Lung (tissue), 12 donors: ENCODE measurements around the gene TRERF1. TPM values are rescaled to one million over a fixed set of nuclear protein-coding genes. Genes with fewer than 3 reads are reported as not detected.

Source experiments
- ATAC-seq: fragments of 200-7000 bp; cut with Tn5 transposase; one replicate; pipeline ENCODE4 v1.9.1; 2020; ENCODE audit warnings: moderate number of reproducible peaks; ENCODE audit not compliant: insufficient read depth, low FRiP score
- DNase-seq, 3 donors: peaks; one replicate each; pipeline ENCODE4 v3.0.0-alpha.2; 2013 to 2017
- H3K27ac ChIP-seq, 2 donors: one replicate each; pipeline ENCODE4 v1.5.1; 2013; ENCODE audit warnings: mild to moderate bottlenecking in 2 of 2, moderate library complexity in 2 of 2, control low read depth in 1 of 2, inconsistent platforms in 1 of 2, low read depth in 1 of 2, low read length in 1 of 2
- H3K27me3 ChIP-seq, 3 donors: one replicate each; pipeline ENCODE4 v1.5.1; 2013; ENCODE audit warnings: low read length in 2 of 3; ENCODE audit not compliant: control insufficient read depth in 3 of 3, insufficient read depth in 3 of 3
- H3K36me3 ChIP-seq, 4 donors: one replicate each; pipeline ENCODE4 v1.5.1; 2013; ENCODE audit warnings: low read length in 4 of 4, mild to moderate bottlenecking in 1 of 4, moderate library complexity in 1 of 4; ENCODE audit not compliant: control insufficient read depth in 4 of 4, insufficient read depth in 4 of 4
- H3K4me1 ChIP-seq, 5 donors: one replicate each; pipeline ENCODE4 v1.5.1; 2013; ENCODE audit warnings: low read length in 5 of 5, mild to moderate bottlenecking in 2 of 5, moderate library complexity in 1 of 5; ENCODE audit not compliant: control insufficient read depth in 5 of 5, insufficient read depth in 5 of 5
- H3K4me3 ChIP-seq: one replicate; pipeline ENCODE4 v1.5.1; 2013; ENCODE audit warnings: mild to moderate bottlenecking, control low read depth, moderate library complexity
- H3K9ac ChIP-seq, 2 donors: one replicate each; pipeline ENCODE4 v1.5.1; 2013; ENCODE audit warnings: low read length in 2 of 2, control low read depth in 1 of 2; ENCODE audit not compliant: insufficient read depth in 1 of 2
- H3K9me3 ChIP-seq, 4 donors: one replicate each; pipeline ENCODE4 v1.5.1; 2013; ENCODE audit warnings: low read length in 3 of 4, mild to moderate bottlenecking in 1 of 4, moderate library complexity in 1 of 4; ENCODE audit not compliant: control insufficient read depth in 4 of 4, insufficient read depth in 3 of 4
- CTCF ChIP-seq: IDR thresholded peaks from 2 replicates; pipeline ENCODE4 v1.5.1; 2012; ENCODE audit warnings: mild to moderate bottlenecking; ENCODE audit errors: control extremely low read depth, extremely low read depth
- WGBS, 2 donors: extraction: QIAGEN DNeasy Blood & Tissue Kit; methylation state at CpG; one replicate each; pipeline ENCODE4 v1.1.7; 2013; 5-methylcytosine and 5-hydroxymethylcytosine counted together
- polyA plus RNA-seq, 2 donors: library from polyadenylated mRNA; stranded (reverse); fragments of 200-250 nt; gene quantifications; one replicate each; pipeline ENCODE4 v1.2.1, GENCODE V29; 2013
- total RNA-seq, 2 donors: library from RNA; depleted of rRNA in 1 of 2; stranded (reverse); fragments of >200 nt in 1 of 2; gene quantifications; one replicate each; pipeline ENCODE4 v1.2.1, GENCODE V29; 2014 to 2021
- donor health status: control.
- donor health status: control.
- donor health status: Bipolar disorder and iron deficiency.
- donor health status: healthy.
- donor health status: DM: yes; HTN: yes; CAD: no.

The TRERF1 gene
- total and polyA plus RNA-seq, 4 donors: 1.2 to 10.4 (median 3.3) TPM

GRCh38 chr6:42302411-42302810 is 149.3 kb downstream of the TRERF1 start:
- ATAC-seq: no peak
- Histone ChIP-seq H3K36me3 (peaks cover 0 to 6% (median 2%) of the 10 kb centered on the region in 4 donors), H3K9ac (peak overlapping the region in 1 of 2 donors; percentile 78), H3K27ac (no peak overlapping the region), H3K4me1 (peaks cover 0 to 46% (median 23%) of the 10 kb centered on the region in 5 donors), H3K27me3 (no peaks in the 10 kb centered on the region), H3K9me3 (no peaks in the 10 kb centered on the region), H3K4me3 (no peak overlapping the region)
- WGBS, 2 donors: 74 to 90% methylated on average over 3 of the region's 3 CpGs
- no peak for TF ChIP-seq CTCF
- peak in 2 of 3 donors; percentile 88 to 93 for DNase-seq

DNA sequence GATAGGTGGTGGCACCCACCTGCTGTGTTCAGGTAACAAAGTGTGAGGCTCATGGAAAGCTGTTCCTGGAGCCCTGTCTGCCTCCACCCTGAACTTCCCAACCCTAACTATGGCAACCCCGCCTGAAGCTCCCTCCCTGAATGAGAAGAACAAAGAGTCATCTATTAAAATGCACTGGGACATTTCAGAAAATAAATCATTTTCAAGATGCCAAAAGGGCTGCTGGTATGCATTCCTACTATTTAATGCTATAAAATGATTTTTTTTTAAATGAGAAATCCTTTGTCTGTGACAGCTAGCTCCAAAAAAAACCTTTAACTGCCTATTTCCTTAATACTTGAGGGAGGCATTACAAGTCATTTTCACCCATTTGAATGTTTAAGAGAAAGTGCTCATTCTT is 149.7 kb downstream of the TRERF1 start:
- ATAC-seq (no peak), DNase-seq (no peak)
- TF ChIP-seq CTCF: no peak
- Histone ChIP-seq H3K27ac (no peak overlapping the region), H3K36me3 (peaks cover 0 to 6% (median 2%) of the 10 kb centered on the region in 4 donors), H3K27me3 (no peaks in the 10 kb centered on the region), H3K4me1 (peaks cover 0 to 50% (median 23%) of the 10 kb centered on the region in 5 donors), H3K4me3 (no peak overlapping the region), H3K9ac (peak overlapping the region in 1 of 2 donors; percentile 78), H3K9me3 (no peaks in the 10 kb centered on the region)
- WGBS, 2 donors: 84 to 88% methylated on average over 1 of the region's 1 CpG

DNA sequence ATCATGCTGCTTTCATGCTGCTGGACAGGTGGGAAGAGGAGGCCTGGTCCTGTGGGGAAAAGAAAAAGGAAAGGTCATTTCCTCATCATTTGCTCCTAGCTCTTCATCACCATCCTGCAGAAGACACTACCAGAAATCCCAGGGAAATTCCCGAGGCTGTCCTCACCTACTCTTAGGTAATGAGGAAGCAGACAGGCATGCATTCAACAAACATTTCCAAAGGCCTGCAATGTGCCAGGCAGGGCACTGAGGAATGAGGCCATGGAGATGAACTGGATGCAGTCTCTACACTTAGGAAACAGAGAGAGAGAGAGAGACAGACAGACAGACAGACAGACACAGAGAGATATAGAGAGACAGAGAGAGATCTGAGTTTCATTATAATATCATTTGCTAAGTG is 151.0 kb downstream of the TRERF1 start:
- H3K9ac ChIP-seq: no peak overlapping the region
- H3K9me3 ChIP-seq: no peaks in the 10 kb centered on the region
- H3K27ac ChIP-seq: no peak overlapping the region
- no peak for ATAC-seq
- H3K27me3 ChIP-seq: no peaks in the 10 kb centered on the region
- no peak for TF ChIP-seq CTCF
- no peak overlapping the region for H3K4me3 ChIP-seq
- H3K36me3 ChIP-seq: peaks cover 0 to 6% (median 2%) of the 10 kb centered on the region in 4 donors
- peaks cover 0 to 51% (median 23%) of the 10 kb centered on the region in 5 donors for H3K4me1 ChIP-seq
- whole genome bisulfite sequencing, 2 donors: 67 to 85% methylated on average over 1 of the region's 1 CpG
- DNase-seq: no peak

GRCh38 chr6:42300185-42300584 is 151.5 kb downstream of the TRERF1 start:
- Histone ChIP-seq H3K27ac (no peak overlapping the region), H3K4me1 (peaks cover 0 to 46% (median 19%) of the 10 kb centered on the region in 5 donors), H3K9me3 (no peaks in the 10 kb centered on the region), H3K36me3 (peaks cover 0 to 6% (median 2%) of the 10 kb centered on the region in 4 donors), H3K4me3 (no peak overlapping the region), H3K9ac (no peak overlapping the region), H3K27me3 (no peaks in the 10 kb centered on the region)
- ATAC-seq (no peak), DNase-seq (no peak)
- TF ChIP-seq CTCF: no peak
- 88 to 91% methylated on average over 1 of the region's 1 CpG for WGBS, 2 donors
